GM13977 (cell line): ENCODE data around the gene TCEAL1.
"Not testable (repeated sequence)": the region's sequence is repeated elsewhere in the genome, so short reads cannot be mapped to it uniquely, and the experiment has no call there.

Source experiments
- DNase-seq: peaks from one replicate; pipeline ENCODE4 v3.0.0; 2012; ENCODE audit warnings: low spot score
- CTCF ChIP-seq: IDR thresholded peaks from 2 replicates; pipeline ENCODE4 v1.5.1; 2012; ENCODE audit warnings: mild to moderate bottlenecking, control low read depth; ENCODE audit not compliant: insufficient read depth; ENCODE audit errors: extremely low read depth, missing control alignments
- in situ Hi-C: fragments of 300-500 bp; cut with MboI; formaldehyde crosslinking; loops from one replicate; pipeline ENCODE4 v1.12.0; 2022; ENCODE audit warnings: low sequenced_read_pairs, low pct_unique_long_range_greater_than_20kb, mixed read lengths, inconsistent platforms; ENCODE audit not compliant: unreplicated experiment

TCEAL1 gene, protein sequence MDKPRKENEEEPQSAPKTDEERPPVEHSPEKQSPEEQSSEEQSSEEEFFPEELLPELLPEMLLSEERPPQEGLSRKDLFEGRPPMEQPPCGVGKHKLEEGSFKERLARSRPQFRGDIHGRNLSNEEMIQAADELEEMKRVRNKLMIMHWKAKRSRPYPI

GRCh38 chrX:103628386-103629317 is at the start of gene TCEAL1:
Gene TCEAL1 (plus strand): TSS chrX:103628975. CDS start chrX:103629917, 942 bp downstream.
- peak; percentile 19 for DNase-seq
- TF ChIP-seq CTCF, result no peak
- in situ Hi-C loops, result loop anchor here (25.0 kb wide), 1 partner anchor 91 kb away; no protein-coding TSS in a partner anchor

DNA sequence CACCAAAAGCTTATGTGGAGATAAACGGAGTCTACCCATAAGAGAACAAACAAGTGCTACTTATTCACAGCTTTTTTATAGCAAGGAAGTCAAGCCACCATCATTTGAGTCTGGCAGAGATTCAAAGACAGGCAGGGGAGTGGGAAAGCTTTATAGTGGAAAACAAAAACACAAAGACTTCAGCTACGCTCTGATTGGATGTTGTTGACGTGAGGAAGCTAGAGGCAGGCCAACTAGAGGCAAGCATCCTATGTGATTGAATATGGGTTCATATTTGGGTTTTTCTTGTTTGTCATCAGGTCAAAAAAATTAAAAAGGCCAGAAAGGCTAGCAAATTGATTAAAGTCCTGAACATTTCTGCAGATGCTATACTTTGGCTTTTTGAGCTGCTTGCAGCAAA is 44.2 kb upstream of the TCEAL1 start:
- DNase-seq, result no peak
- in situ Hi-C loops, result no loop called here
- no peak for TF ChIP-seq CTCF

GRCh38 chrX:103585411-103586313 is 43.1 kb upstream of the TCEAL1 start, which contains the start of gene TCEAL4:
Gene TCEAL4 (plus strand): TSS chrX:103585515. CDS start chrX:103586676, 1,161 bp downstream.
- in situ Hi-C loops, result no loop called here
- peak; percentile 43 for DNase-seq
- no peak for TF ChIP-seq CTCF

GRCh38 chrX:103586314-103586646 is 42.5 kb upstream of the TCEAL1 start:
- DNase-seq, result no peak
- in situ Hi-C loops, result no loop called here
- TF ChIP-seq CTCF, result no peak

DNA sequence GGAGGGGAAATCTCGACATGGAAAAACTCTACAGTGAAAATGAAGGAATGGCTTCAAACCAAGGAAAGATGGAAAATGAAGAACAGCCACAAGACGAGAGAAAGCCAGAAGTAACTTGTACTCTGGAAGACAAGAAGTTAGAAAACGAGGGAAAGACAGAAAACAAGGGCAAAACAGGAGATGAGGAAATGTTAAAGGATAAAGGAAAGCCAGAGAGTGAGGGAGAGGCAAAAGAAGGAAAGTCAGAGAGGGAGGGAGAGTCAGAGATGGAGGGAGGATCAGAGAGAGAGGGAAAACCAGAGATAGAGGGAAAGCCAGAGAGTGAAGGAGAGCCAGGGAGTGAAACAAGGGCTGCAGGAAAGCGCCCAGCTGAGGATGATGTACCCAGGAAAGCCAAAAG is 42.1 kb upstream of the TCEAL1 start:
- in situ Hi-C loops, result no loop called here
- no peak for TF ChIP-seq CTCF
- DNase-seq, result no peak

GRCh38 chrX:103592295-103592694 is 36.5 kb upstream of the TCEAL1 start:
- in situ Hi-C loops, DNase-seq: not testable (repeated sequence)

DNA sequence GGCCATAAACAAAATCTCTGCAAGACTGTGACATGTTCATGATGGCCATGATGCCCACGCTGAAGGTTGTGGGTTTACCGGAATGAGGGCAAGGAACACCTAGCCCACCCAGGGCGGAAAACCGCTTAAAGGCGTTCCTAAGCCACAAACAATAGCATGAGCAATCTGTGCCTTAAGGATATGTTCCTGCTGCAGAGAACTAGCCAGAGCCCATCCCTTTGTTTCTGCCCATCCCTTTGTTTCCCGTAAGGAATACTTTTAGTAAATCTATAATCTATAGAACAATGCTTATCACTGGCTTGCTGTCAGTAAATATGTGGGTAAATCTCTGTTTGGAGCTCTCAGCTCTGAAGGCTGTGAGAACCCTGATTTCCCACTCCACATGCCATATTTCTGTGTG is 33.6 kb upstream of the TCEAL1 start:
- in situ Hi-C loops, DNase-seq: not testable (repeated sequence)
